ENCODE results near the gene DDX6. TPM values are rescaled to one million over a fixed set of nuclear protein-coding genes. Genes with fewer than 3 reads are reported as not detected.

The DDX6 gene
- total RNA-seq, 1 donor from 2014 or later: 120 TPM

- no peak for TF ChIP-seq CTCF (IDR thresholded peaks at IDR 0.05)
- ATAC-seq: no peak
- no peaks in the 10 kb centered on the region for H3K27me3 ChIP-seq (ENCODE audit: low read depth)
- H3K4me3 ChIP-seq: no peak overlapping the region
- intact Hi-C loops (cut with DNase I): no loop called here
- H3K4me1 ChIP-seq: no peaks in the 10 kb centered on the region
- no peak for DNase-seq
- no peak overlapping the region for H3K27ac ChIP-seq
- H3K9me3 ChIP-seq: no peaks in the 10 kb centered on the region
- H3K36me3 ChIP-seq: no peaks in the 10 kb centered on the region
Observed at GRCh38 chr11:118799372-118799771, 8.4 kb upstream of the DDX6 start.

- ATAC-seq: no peak
- no peak overlapping the region for H3K4me3 ChIP-seq
- no peaks in the 10 kb centered on the region for H3K27me3 ChIP-seq (ENCODE audit: low read depth)
- H3K9me3 ChIP-seq: no peaks in the 10 kb centered on the region
- peaks cover 4% of the 10 kb centered on the region for H3K4me1 ChIP-seq
- no peak for TF ChIP-seq CTCF (IDR thresholded peaks at IDR 0.05)
- DNase-seq: no peak
- intact Hi-C loops (cut with DNase I): no loop called here
- H3K36me3 ChIP-seq: no peaks in the 10 kb centered on the region
- no peak overlapping the region for H3K27ac ChIP-seq
Observed at GRCh38 chr11:118797510-118797909, 6.5 kb upstream of the DDX6 start.

GRCh38 chr11:118792570-118793124, 1.7 kb upstream of the DDX6 start:
- intact Hi-C loops (cut with DNase I): no loop called here
- Histone ChIP-seq H3K9me3 (no peaks in the 10 kb centered on the region), H3K36me3 (no peaks in the 10 kb centered on the region), H3K27ac (peak overlapping the region; percentile 99), H3K27me3 (ENCODE audit: low read depth) (no peaks in the 10 kb centered on the region), H3K4me3 (peak overlapping the region; percentile 81), H3K4me1 (peaks cover 18% of the 10 kb centered on the region)
- no peak for TF ChIP-seq CTCF (IDR thresholded peaks at IDR 0.05)
- DNase-seq (peak; percentile 66), ATAC-seq (peak; percentile 77 to 78)

- no peaks in the 10 kb centered on the region for H3K27me3 ChIP-seq (ENCODE audit: low read depth)
- peak; percentile 12 to 16 for ATAC-seq
- no peaks in the 10 kb centered on the region for H3K9me3 ChIP-seq
- H3K36me3 ChIP-seq: no peaks in the 10 kb centered on the region
- peak; percentile 59 for DNase-seq
- H3K4me1 ChIP-seq: peaks cover 23% of the 10 kb centered on the region
- TF ChIP-seq CTCF (IDR thresholded peaks at IDR 0.05): no peak
- H3K4me3 ChIP-seq: peak overlapping the region; percentile 81
- intact Hi-C loops (cut with DNase I): no loop called here
- peak overlapping the region; percentile 99 for H3K27ac ChIP-seq
Observed at GRCh38 chr11:118791961-118792569, 1.1 kb upstream of the DDX6 start.

GRCh38 chr11:118790357-118791110, 430 bp downstream of the DDX6 start:
- H3K27me3 ChIP-seq (ENCODE audit: low read depth): no peaks in the 10 kb centered on the region
- peak overlapping the region; percentile 99 for H3K27ac ChIP-seq
- peaks cover 6% of the 10 kb centered on the region for H3K36me3 ChIP-seq
- intact Hi-C loops (cut with DNase I): no loop called here
- no peaks in the 10 kb centered on the region for H3K9me3 ChIP-seq
- DNase-seq (peak; percentile 65), ATAC-seq (peak; percentile 51 to 52)
- peaks cover 38% of the 10 kb centered on the region for H3K4me1 ChIP-seq
- TF ChIP-seq CTCF (IDR thresholded peaks at IDR 0.05): peak; percentile 45
- H3K4me3 ChIP-seq: peak overlapping the region; percentile 81
